ENCODE data around the gene C5orf15.

DNA sequence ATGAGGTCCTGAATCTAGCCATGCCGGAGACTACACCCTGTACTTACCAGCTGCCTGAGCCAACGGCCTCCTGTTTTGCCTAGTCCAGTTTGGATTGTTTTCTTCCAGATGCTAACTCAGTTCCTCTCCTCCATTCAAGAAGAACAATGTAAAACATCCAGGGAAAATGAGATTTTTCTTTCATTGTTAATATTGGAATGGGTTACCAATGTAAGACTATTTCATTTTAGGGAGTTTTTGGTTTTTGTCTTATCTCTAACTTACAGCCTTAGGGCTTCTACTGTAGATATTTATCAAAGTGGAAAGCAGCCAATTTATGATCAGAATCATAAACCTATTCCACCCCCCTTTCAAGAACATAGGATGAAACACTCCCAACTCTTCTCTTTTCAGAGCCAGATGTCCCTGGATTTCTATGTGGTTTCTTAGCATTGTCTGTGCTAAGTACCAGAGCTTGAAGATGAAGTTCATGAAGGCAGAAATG, 39.9 kb upstream of the C5orf15 start:
- no peak for TF ChIP-seq TCF12 (IDR thresholded peaks at IDR 0.05; ENCODE audit: low read depth)
- TF ChIP-seq CREB1 (IDR thresholded peaks at IDR 0.05; ENCODE audit: low read depth): no peak
- no peak for TF ChIP-seq EP300 (IDR thresholded peaks at IDR 0.05; ENCODE audit: borderline replicate concordance)
- no peak for TF ChIP-seq YY1 (IDR thresholded peaks at IDR 0.05; ENCODE audit: low read depth)
- TF ChIP-seq FOXM1 (IDR thresholded peaks at IDR 0.05; ENCODE audit: borderline replicate concordance, low read depth): no peak
- TF ChIP-seq TAF1 (IDR thresholded peaks at IDR 0.05; ENCODE audit: low read depth): no peak
- TF ChIP-seq, protein P1, sequence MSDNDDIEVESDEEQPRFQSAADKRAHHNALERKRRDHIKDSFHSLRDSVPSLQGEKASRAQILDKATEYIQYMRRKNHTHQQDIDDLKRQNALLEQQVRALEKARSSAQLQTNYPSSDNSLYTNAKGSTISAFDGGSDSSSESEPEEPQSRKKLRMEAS (IDR thresholded peaks at IDR 0.05): no peak
- no peak for TF ChIP-seq NFIC (IDR thresholded peaks at IDR 0.05)
- TF ChIP-seq, protein P2, sequence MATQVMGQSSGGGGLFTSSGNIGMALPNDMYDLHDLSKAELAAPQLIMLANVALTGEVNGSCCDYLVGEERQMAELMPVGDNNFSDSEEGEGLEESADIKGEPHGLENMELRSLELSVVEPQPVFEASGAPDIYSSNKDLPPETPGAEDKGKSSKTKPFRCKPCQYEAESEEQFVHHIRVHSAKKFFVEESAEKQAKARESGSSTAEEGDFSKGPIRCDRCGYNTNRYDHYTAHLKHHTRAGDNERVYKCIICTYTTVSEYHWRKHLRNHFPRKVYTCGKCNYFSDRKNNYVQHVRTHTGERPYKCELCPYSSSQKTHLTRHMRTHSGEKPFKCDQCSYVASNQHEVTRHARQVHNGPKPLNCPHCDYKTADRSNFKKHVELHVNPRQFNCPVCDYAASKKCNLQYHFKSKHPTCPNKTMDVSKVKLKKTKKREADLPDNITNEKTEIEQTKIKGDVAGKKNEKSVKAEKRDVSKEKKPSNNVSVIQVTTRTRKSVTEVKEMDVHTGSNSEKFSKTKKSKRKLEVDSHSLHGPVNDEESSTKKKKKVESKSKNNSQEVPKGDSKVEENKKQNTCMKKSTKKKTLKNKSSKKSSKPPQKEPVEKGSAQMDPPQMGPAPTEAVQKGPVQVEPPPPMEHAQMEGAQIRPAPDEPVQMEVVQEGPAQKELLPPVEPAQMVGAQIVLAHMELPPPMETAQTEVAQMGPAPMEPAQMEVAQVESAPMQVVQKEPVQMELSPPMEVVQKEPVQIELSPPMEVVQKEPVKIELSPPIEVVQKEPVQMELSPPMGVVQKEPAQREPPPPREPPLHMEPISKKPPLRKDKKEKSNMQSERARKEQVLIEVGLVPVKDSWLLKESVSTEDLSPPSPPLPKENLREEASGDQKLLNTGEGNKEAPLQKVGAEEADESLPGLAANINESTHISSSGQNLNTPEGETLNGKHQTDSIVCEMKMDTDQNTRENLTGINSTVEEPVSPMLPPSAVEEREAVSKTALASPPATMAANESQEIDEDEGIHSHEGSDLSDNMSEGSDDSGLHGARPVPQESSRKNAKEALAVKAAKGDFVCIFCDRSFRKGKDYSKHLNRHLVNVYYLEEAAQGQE (IDR thresholded peaks at IDR 0.05; ENCODE audit: low read depth): no peak
